ENCODE results near the gene BMP2K.

The BMP2K gene

GRCh38 chr4:78938474-78938867 is 162.3 kb downstream of the BMP2K start:
- DNase-seq = no peak

- peak; percentile 84 for DNase-seq
Observed at GRCh38 chr4:78938868-78939666, 162.9 kb downstream of the BMP2K start, which contains the start of gene PAQR3. Gene PAQR3, minus strand, starts transcription at chr4:78939438. Its CDS starts 214 bp downstream, at chr4:78939224.

GRCh38 chr4:78939667-78940008 is 163.5 kb downstream of the BMP2K start:
- DNase-seq = no peak

- no peak for DNase-seq
Observed at GRCh38 chr4:78940752-78941151, 164.6 kb downstream of the BMP2K start.

GRCh38 chr4:78944381-78944780 is 168.2 kb downstream of the BMP2K start:
- DNase-seq = no peak

- no peak for DNase-seq
Observed at GRCh38 chr4:78945651-78946179, 169.6 kb downstream of the BMP2K start.

GRCh38 chr4:78949735-78950134 is 173.6 kb downstream of the BMP2K start:
- no peak for DNase-seq

- DNase-seq = peak; percentile 40
Observed at GRCh38 chr4:78951862-78952472, 175.8 kb downstream of the BMP2K start.

- DNase-seq = no peak
Observed at GRCh38 chr4:78953231-78953630, 177.1 kb downstream of the BMP2K start.

- peak; percentile 57 for DNase-seq
Observed at GRCh38 chr4:78953769-78954666, 177.9 kb downstream of the BMP2K start.

GRCh38 chr4:78956975-78957374 is 180.8 kb downstream of the BMP2K start:
- no peak for DNase-seq

- no peak for DNase-seq
Observed at GRCh38 chr4:78960926-78961325, 184.8 kb downstream of the BMP2K start.
